T-cell (primary cell): Measurements from ENCODE around the gene EPB41L2. TPM values are rescaled to one million over a fixed set of nuclear protein-coding genes. Genes with fewer than 3 reads are reported as not detected.

Experiments
- ATAC-seq, 4 experiments: fragments of 200-7000 bp in 3 of 4; fragments of 150-1000 bp in 1 of 4; cut with Tn5 transposase; replicated peaks in 1 of 4; 1 replicate in 3 of 4; 2 replicates in 1 of 4; pipeline ENCODE4 v1.10.0; 2021; ENCODE audit warnings: moderate library complexity in 3 of 4, mild to moderate bottlenecking in 2 of 4, moderate number of reproducible peaks in 1 of 4
- CTCF ChIA-PET, 2 donors: fragments of 300-600 bp; sonication (Branson Sonifier 250); formaldehyde crosslinking; loops; one replicate each; lab custom pipeline; 2022; ENCODE audit warnings: antibody characterized with exemption in 2 of 2; lab: Charles Lee
- POLR2A ChIA-PET, 2 donors: fragments of 300-600 bp; sonication (Branson Sonifier 250); formaldehyde crosslinking; loops; one replicate each; lab custom pipeline; 2022; ENCODE audit warnings: antibody characterized with exemption in 2 of 2; lab: Charles Lee
- DNase-seq, 35 experiments: peaks; one replicate each; pipeline versions ENCODE4 v3.0.0 to v3.0.0-alpha.2; 2013 to 2023
- H3K27ac ChIP-seq: one replicate; pipeline ENCODE4 v1.5.1; 2013; ENCODE audit warnings: low read length
- H3K27me3 ChIP-seq, 2 experiments: replicated peaks in 1 of 2; 1 replicate in 1 of 2; 2 replicates in 1 of 2; pipeline versions ENCODE4 v1.6.1 to v1.7.0; 2013; ENCODE audit warnings: low read length in 1 of 2, mixed read lengths in 1 of 2; ENCODE audit not compliant: control insufficient read depth in 2 of 2, insufficient read depth in 2 of 2; ENCODE audit errors: extremely low read depth in 1 of 2
- H3K36me3 ChIP-seq, 2 donors: 1 replicate in 1 of 2; 2 replicates in 1 of 2; pipeline versions ENCODE4 v1.6.1 to v1.7.0; 2013; ENCODE audit warnings: low read length in 1 of 2; ENCODE audit not compliant: control insufficient read depth in 2 of 2, insufficient read depth in 1 of 2; ENCODE audit errors: extremely low read depth in 1 of 2
- H3K4me1 ChIP-seq, 2 experiments: 1 replicate in 1 of 2; 2 replicates in 1 of 2; pipeline versions ENCODE4 v1.6.1 to v1.7.0; 2013; ENCODE audit warnings: low read length in 2 of 2, mixed read lengths in 1 of 2; ENCODE audit not compliant: insufficient read depth in 2 of 2, control insufficient read depth in 1 of 2; ENCODE audit errors: extremely low read depth in 1 of 2
- H3K4me3 ChIP-seq, 2 donors: 1 replicate in 1 of 2; 2 replicates in 1 of 2; pipeline versions ENCODE4 v1.5.1 to v1.7.0; 2013; ENCODE audit warnings: mild to moderate bottlenecking in 2 of 2, low read length in 1 of 2, moderate library complexity in 1 of 2; ENCODE audit not compliant: control insufficient read depth in 1 of 2; ENCODE audit errors: extremely low read depth in 1 of 2
- H3K9me3 ChIP-seq: 2 replicates; pipeline ENCODE4 v1.7.0; 2013
- H3K27ac Mint-ChIP-seq, 2 donors: one replicate each; pipeline ENCODE4 v1.8.0; 2020 to 2021; ENCODE audit warnings: mild to moderate bottlenecking in 2 of 2, mixed read lengths in 2 of 2
- H3K27me3 Mint-ChIP-seq, 2 donors: one replicate each; pipeline ENCODE4 v1.8.0; 2021 to 2022; ENCODE audit warnings: mixed read lengths in 2 of 2
- H3K36me3 Mint-ChIP-seq: one replicate; pipeline ENCODE4 v1.8.0; 2021; ENCODE audit warnings: mixed read lengths
- H3K4me1 Mint-ChIP-seq, 3 donors: one replicate each; pipeline ENCODE4 v1.8.0; 2020 to 2022; ENCODE audit warnings: mixed read lengths in 3 of 3, mild to moderate bottlenecking in 1 of 3
- H3K4me3 Mint-ChIP-seq, 3 donors: one replicate each; pipeline ENCODE4 v1.8.0; 2020 to 2022; ENCODE audit warnings: mild to moderate bottlenecking in 3 of 3, mixed read lengths in 3 of 3, moderate library complexity in 3 of 3
- H3K9me3 Mint-ChIP-seq, 3 donors: one replicate each; pipeline ENCODE4 v1.8.0; 2020 to 2022; ENCODE audit warnings: mixed read lengths in 3 of 3
- WGBS: methylation state at CpG from one replicate; pipeline ENCODE4 v1.1.5; 2013; ENCODE audit warnings: missing lambda C conversion rate; ENCODE audit not compliant: insufficient coverage; 5-methylcytosine and 5-hydroxymethylcytosine counted together
- total RNA-seq, 35 experiments: library from RNA in 6 of 35; stranded (reverse) in 6 of 35; fragments of 120-200 nt in 1 of 35; gene quantifications; one replicate each; pipeline versions ENCODE4 v1.2.1 to v1.2.4 and lab custom pipeline; 2013 to 2026

Gene EPB41L2
- total RNA-seq, 5 donors from 2014 or later (not counting 1 experiment from before 2014, with no cell fraction given), result 11.1 to 15.0 (median 13.6) TPM

DNA sequence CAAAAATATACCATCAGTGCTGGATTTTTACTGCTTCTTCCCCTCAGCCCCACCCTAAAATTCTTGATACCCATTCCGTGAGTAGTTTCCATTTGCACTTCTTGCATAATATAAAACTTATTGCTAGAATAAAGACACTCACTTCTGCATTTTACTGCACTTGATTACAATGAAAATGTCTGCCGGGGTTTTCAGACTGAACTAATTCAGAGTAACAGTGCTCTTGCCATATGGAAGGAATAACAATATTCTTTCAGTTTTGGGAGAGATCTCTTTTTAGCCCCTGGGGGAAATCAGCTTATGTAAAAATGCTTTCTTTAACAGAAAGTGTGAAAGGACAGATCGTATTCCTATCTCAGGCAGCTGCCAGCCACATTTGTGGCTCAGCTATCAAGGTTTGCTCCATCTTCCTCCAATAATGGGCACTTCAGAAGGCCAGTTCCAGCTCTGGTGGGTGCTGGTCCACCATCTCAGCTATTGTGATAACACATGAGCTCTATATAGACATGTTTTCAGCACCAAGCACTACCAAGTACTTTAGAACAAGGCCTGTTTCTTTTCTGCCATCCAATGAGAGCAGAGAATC, 226.9 kb downstream of the EPB41L2 start:
- H3K36me3 ChIP-seq, result no peaks in the 10 kb centered on the region
- Mint-ChIP-seq H3K27me3 (peaks cover 0 to under 1% of the 10 kb centered on the region in 2 donors), H3K4me1 (no peaks in the 10 kb centered on the region), H3K27ac (no peak overlapping the region), H3K9me3 (no peaks in the 10 kb centered on the region), H3K4me3 (no peak overlapping the region), H3K36me3 (no peaks in the 10 kb centered on the region)
- no peaks in the 10 kb centered on the region for H3K27me3 ChIP-seq
- no peak overlapping the region for H3K4me3 ChIP-seq
- no peaks in the 10 kb centered on the region for H3K4me1 ChIP-seq
- H3K9me3 ChIP-seq, result no peaks in the 10 kb centered on the region
- POLR2A ChIA-PET, result no interaction called here
- H3K27ac ChIP-seq, result no peak overlapping the region
- DNase-seq, result no peak
- CTCF ChIA-PET, result interaction anchor here in 1 of 2 donors (0.9 kb wide), 1 partner anchor 761 kb away, joined by 3 read pairs; no protein-coding TSS in a partner anchor
- WGBS, result 100% methylated on average over 1 of the region's 3 CpGs
- ATAC-seq, result no peak

DNA sequence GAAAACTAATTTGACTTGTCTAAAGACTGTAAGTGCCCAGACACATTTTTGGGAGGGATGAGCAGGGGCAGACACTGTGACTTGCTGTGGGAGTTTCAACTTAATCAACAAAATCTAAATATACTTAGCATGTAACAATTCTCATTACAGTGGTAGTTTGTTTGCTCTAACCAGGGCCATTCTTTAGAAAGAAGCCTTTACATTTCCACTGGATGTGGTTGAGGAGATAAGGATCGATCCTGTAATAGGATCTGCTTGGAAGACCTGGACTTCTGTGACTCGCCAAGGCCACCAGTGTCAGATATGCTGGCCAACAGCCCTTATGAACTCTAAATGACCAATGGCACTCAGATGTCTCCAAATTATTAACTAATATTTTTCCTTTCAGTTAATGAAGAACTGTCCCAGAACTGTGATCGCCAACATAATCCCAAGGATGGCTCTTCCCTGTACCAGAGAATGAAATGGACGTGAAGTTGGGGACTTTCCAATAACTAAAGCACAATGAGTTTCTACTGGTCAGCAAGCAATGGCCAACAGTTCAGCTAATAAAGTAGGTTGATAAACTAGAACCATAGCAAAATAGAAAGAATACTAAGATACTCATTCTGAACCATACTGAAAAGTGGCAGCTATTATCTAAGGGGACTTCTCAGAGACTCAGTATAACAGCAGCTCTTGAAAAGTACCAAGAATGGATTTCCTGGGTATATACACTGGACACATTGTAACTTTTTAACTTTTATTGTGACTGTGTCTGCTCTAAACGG, 228.4 kb downstream of the EPB41L2 start:
- CTCF ChIA-PET, result interaction anchor here in 1 of 2 donors (1.3 kb wide), 1 partner anchor 8 kb away, joined by 3 read pairs; no protein-coding TSS in a partner anchor
- no peak for ATAC-seq

GRCh38 chr6:130833569-130833968, 229.5 kb downstream of the EPB41L2 start:
- H3K36me3 ChIP-seq, result no peaks in the 10 kb centered on the region
- no peaks in the 10 kb centered on the region for H3K36me3 Mint-ChIP-seq
- ATAC-seq (no peak), DNase-seq (no peak)
- POLR2A ChIA-PET, result no interaction called here
- H3K27ac Mint-ChIP-seq, result no peak overlapping the region
- no peak overlapping the region for H3K4me3 Mint-ChIP-seq
- no peaks in the 10 kb centered on the region for H3K9me3 Mint-ChIP-seq
- H3K4me1 Mint-ChIP-seq, result no peaks in the 10 kb centered on the region
- no peaks in the 10 kb centered on the region for H3K27me3 ChIP-seq
- H3K27me3 Mint-ChIP-seq, result peaks cover 0 to 3% of the 10 kb centered on the region in 2 donors
- no peaks in the 10 kb centered on the region for H3K9me3 ChIP-seq
- CTCF ChIA-PET, result interaction anchor here (1.3 kb wide), 2 partner anchors 9 to 10 kb away, joined by 3 read pairs; no protein-coding TSS in a partner anchor
- no peak overlapping the region for H3K27ac ChIP-seq
- H3K4me3 ChIP-seq, result no peak overlapping the region
- WGBS, result 90% methylated on average over 1 of the region's 1 CpG
- no peaks in the 10 kb centered on the region for H3K4me1 ChIP-seq

More for the DNA sequence above, 228.4 kb downstream of the EPB41L2 start:
- H3K36me3 ChIP-seq, result no peaks in the 10 kb centered on the region
- POLR2A ChIA-PET, result no interaction called here
- Mint-ChIP-seq H3K4me1 (no peaks in the 10 kb centered on the region), H3K27ac (no peak overlapping the region), H3K4me3 (no peak overlapping the region), H3K27me3 (peaks cover 0 to 3% of the 10 kb centered on the region in 2 donors), H3K36me3 (no peaks in the 10 kb centered on the region), H3K9me3 (no peaks in the 10 kb centered on the region)
- H3K9me3 ChIP-seq, result no peaks in the 10 kb centered on the region
- DNase-seq, result no peak
- WGBS, result no CpG with 5 or more reads among the region's 5 CpGs
- H3K4me3 ChIP-seq, result no peak overlapping the region
- no peak overlapping the region for H3K27ac ChIP-seq
- no peaks in the 10 kb centered on the region for H3K4me1 ChIP-seq
- no peaks in the 10 kb centered on the region for H3K27me3 ChIP-seq

- ATAC-seq, result no peak
- H3K4me1 ChIP-seq, result no peaks in the 10 kb centered on the region
- H3K27ac ChIP-seq, result no peak overlapping the region
- Mint-ChIP-seq H3K27ac (no peak overlapping the region), H3K36me3 (no peaks in the 10 kb centered on the region), H3K4me3 (no peak overlapping the region), H3K4me1 (no peaks in the 10 kb centered on the region), H3K9me3 (no peaks in the 10 kb centered on the region), H3K27me3 (peaks cover 0 to 3% of the 10 kb centered on the region in 2 donors)
- no peaks in the 10 kb centered on the region for H3K36me3 ChIP-seq
- CTCF ChIA-PET, result interaction anchor here in 1 of 2 donors (1.7 kb wide), 1 partner anchor 11 kb away, joined by 3 read pairs; no protein-coding TSS in a partner anchor
- H3K27me3 ChIP-seq, result no peaks in the 10 kb centered on the region
- no peaks in the 10 kb centered on the region for H3K9me3 ChIP-seq
- H3K4me3 ChIP-seq, result no peak overlapping the region
- DNase-seq, result no peak
- POLR2A ChIA-PET, result no interaction called here
- no CpG with 5 or more reads among the region's 5 CpGs for WGBS
Observed at GRCh38 chr6:130831607-130832006, 231.4 kb downstream of the EPB41L2 start.

GRCh38 chr6:130829333-130829910, 233.6 kb downstream of the EPB41L2 start:
- no peaks in the 10 kb centered on the region for H3K27me3 ChIP-seq
- no peak overlapping the region for H3K4me3 Mint-ChIP-seq
- 24% methylated on average over 2 of the region's 4 CpGs for WGBS
- H3K27me3 Mint-ChIP-seq, result peaks cover 0 to 3% of the 10 kb centered on the region in 2 donors
- POLR2A ChIA-PET, result no interaction called here
- H3K4me3 ChIP-seq, result no peak overlapping the region
- H3K27ac Mint-ChIP-seq, result no peak overlapping the region
- H3K27ac ChIP-seq, result no peak overlapping the region
- no peaks in the 10 kb centered on the region for H3K36me3 ChIP-seq
- no peaks in the 10 kb centered on the region for H3K9me3 ChIP-seq
- no peaks in the 10 kb centered on the region for H3K36me3 Mint-ChIP-seq
- no peak for DNase-seq
- H3K4me1 ChIP-seq, result no peaks in the 10 kb centered on the region
- CTCF ChIA-PET, result no interaction called here
- H3K9me3 Mint-ChIP-seq, result no peaks in the 10 kb centered on the region
- H3K4me1 Mint-ChIP-seq, result peaks cover 2 to 17% (median 6%) of the 10 kb centered on the region in 3 donors
- ATAC-seq, result no peak
